Skeletal muscle satellite cell (primary cell): ENCODE data around the gene PRR23B.

Experiments used
- H3K27me3 ChIP-seq: 2 replicates; pipeline ENCODE4 v1.7.0; 2013; ENCODE audit warnings: low read length; ENCODE audit not compliant: control insufficient read depth, insufficient read depth
- H3K36me3 ChIP-seq: 2 replicates; pipeline ENCODE4 v1.7.0; 2013; ENCODE audit warnings: mild to moderate bottlenecking, control low read depth, low read length; ENCODE audit not compliant: insufficient read depth
- H3K4me1 ChIP-seq: 2 replicates; pipeline ENCODE4 v1.7.0; 2013; ENCODE audit warnings: low read length; ENCODE audit not compliant: control insufficient read depth, insufficient read depth
- H3K4me2 ChIP-seq: 2 replicates; pipeline ENCODE4 v1.7.0; 2013; ENCODE audit warnings: mild to moderate bottlenecking, low read length
- H3K4me3 ChIP-seq: 2 replicates; pipeline ENCODE4 v1.7.0; 2013; ENCODE audit warnings: low read length
- H3K9ac ChIP-seq: 2 replicates; pipeline ENCODE4 v1.7.0; 2013; ENCODE audit warnings: mild to moderate bottlenecking, low read depth, low read length, moderate library complexity
- H3K9me3 ChIP-seq: replicated peaks from 2 replicates; pipeline ENCODE4 v1.7.0; 2013; ENCODE audit warnings: mild to moderate bottlenecking, control low read depth, low read length

Gene PRR23B

DNA sequence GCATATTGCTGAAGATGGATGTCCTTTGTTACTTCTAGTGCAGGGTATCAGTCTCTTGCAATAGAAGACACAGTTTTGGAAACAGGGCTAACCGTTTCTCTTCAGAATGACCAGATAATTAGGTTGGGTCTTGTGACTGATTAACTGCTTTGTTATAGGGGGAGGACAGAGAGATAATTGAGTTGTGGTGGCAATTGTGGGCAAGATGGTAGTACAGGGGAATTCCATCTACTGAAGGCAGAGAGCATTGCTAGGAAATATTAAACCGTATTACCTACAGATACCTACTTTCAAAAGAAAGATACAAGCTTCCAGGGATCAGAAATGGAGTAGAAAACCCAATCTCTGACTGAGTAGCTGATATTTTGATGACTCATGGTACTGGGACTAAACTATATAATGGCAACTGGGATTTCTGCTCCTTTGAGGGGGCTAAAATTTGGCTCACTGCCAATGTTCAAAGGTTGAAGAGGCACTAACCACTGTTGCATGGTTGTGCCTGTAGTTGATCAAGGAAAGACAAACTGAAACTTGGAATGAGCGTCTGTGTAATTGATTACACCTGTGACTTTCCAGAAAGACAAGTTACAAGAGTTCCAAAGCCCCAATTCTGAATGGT is 4.2 kb downstream of the PRR23B start:
- no peak overlapping the region for H3K4me2 ChIP-seq
- no peak overlapping the region for H3K4me3 ChIP-seq
- H3K36me3 ChIP-seq = no peaks in the 10 kb centered on the region
- no peaks in the 10 kb centered on the region for H3K27me3 ChIP-seq
- no peaks in the 10 kb centered on the region for H3K4me1 ChIP-seq
- H3K9ac ChIP-seq = no peak overlapping the region
- H3K9me3 ChIP-seq = no peaks in the 10 kb centered on the region

DNA sequence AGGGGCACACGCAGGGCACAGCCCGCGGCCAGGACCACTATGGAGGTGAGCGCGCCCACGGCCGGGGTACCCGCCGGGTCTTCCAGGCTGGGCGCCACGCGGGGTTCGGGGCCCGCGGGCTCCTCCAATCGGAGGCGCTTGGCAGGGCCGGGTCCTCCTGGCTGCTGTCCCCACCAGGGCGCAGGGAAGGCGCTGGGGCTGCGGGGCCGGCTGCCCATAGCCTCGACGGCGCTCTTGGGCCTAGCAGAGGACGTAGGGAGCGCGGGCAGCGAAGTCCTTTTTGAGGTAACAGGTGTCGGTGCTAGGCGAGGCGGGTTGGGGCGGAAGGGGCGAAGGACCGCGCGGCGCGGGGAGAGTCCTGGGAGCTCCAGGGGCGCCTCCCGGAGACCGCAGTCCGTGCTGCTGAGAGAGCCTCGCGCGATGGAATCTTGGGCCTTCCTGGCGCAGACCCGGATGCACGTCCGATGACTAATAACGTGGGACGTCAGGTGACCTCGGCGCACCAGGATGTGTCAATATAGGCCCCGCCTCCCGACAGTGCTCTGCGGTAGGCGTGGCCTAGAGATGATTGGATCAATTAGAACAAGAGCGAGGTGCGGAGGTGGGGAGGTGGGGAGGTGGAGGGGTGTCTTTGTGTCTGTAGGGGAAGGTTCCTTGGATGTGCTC is 14.5 kb downstream of the PRR23B start, which contains the start of gene PRR23A:
Gene PRR23A, minus strand, starts transcription at position 218 of the 666 bp plus-strand sequence. Its CDS starts 0 bp downstream, at position 218.
- Histone ChIP-seq H3K9me3 (no peaks in the 10 kb centered on the region), H3K4me3 (no peak within 1 kb of the TSS), H3K4me2 (no peak within 1 kb of the TSS), H3K36me3 (no peaks in the 10 kb centered on the region), H3K9ac (no peak within 1 kb of the TSS), H3K27me3 (no peaks in the 10 kb centered on the region), H3K4me1 (no peaks in the 10 kb centered on the region)

DNA sequence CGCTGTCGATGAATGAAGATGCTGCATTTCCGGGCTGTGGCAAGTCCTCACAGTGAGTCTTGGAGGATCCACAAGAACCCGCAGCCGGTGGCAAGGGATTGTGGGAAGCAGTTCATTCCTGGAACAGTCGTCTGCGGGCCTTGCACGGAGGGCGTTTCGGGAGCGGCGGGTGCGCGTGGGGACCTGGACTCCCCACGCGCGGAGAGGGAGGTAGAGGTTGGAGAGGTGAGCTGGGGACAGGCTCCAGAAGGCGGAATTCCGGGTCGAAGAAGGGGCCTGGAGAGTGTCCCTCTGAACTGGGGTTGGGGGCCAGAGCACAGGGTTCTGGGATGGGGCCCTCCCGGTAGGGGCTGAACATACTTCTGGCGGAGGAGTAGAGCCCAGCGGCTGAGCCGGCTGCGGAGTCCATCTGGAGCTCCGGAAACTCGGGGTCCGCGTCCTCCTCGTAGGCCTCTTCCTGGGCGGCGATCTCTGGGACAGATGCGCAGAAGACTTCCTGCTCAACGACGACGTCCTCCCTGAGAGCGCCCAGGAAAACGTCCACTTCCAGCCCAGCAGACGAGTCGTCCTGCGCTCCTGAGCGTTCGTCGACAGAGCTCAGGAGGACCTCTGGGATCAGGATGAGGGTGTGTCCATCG is 15.3 kb downstream of the PRR23B start:
- Histone ChIP-seq H3K9ac (no peak overlapping the region), H3K4me3 (no peak overlapping the region), H3K4me1 (no peaks in the 10 kb centered on the region), H3K36me3 (no peaks in the 10 kb centered on the region), H3K4me2 (no peak overlapping the region), H3K9me3 (no peaks in the 10 kb centered on the region), H3K27me3 (no peaks in the 10 kb centered on the region)

DNA sequence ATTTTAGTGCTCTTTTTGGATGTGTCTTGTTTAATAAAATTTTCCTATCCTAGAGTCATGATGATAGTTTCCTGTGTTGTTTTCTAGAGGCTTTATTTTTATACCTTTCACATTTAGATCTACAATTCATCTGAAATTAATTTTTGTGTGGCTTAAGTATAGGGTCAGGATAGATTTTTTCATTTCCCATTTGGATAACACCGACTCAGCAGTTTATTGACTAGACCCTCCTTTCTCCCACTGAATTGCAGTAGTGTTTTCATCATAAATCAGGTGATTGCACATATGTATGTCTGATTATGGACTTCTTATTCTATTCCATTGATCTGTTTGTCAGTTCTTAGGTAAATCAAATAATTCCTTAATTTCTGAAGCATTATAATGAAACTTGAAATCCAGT is 25.0 kb downstream of the PRR23B start:
- H3K9me3 ChIP-seq = no peaks in the 10 kb centered on the region
- H3K27me3 ChIP-seq = peaks cover 20% of the 10 kb centered on the region
- no peak overlapping the region for H3K9ac ChIP-seq
- H3K4me3 ChIP-seq = no peak overlapping the region
- no peaks in the 10 kb centered on the region for H3K4me1 ChIP-seq
- H3K4me2 ChIP-seq = no peak overlapping the region
- no peaks in the 10 kb centered on the region for H3K36me3 ChIP-seq

GRCh38 chr3:138987181-138987580 is 33.5 kb downstream of the PRR23B start:
- Histone ChIP-seq H3K27me3 (peaks cover 18% of the 10 kb centered on the region), H3K36me3 (no peaks in the 10 kb centered on the region), H3K4me3 (no peak overlapping the region), H3K9ac (no peak overlapping the region), H3K4me2 (no peak overlapping the region), H3K9me3 (no peaks in the 10 kb centered on the region), H3K4me1 (no peaks in the 10 kb centered on the region)

DNA sequence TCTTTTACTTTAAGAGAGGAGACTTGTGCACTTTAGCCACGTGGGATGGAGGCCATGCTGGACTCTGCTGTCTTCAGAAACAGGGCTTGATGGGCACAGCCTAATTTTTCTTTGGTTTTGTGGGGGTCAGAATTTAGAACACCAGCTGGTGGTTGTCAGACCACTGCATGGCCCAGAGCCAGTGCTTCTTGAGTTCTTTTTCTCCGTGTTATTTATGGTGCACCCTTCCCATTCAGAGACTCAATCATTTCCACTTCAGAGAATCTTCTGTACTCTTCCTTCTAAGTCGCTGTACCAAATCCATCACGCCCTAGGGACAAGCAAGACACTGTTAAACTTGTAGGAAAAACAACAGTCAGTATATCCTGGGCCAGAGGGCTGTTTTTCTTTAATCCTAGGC is 34.8 kb downstream of the PRR23B start:
- Histone ChIP-seq H3K9ac (no peak overlapping the region), H3K36me3 (no peaks in the 10 kb centered on the region), H3K9me3 (no peaks in the 10 kb centered on the region), H3K4me3 (no peak overlapping the region), H3K4me2 (no peak overlapping the region), H3K27me3 (peaks cover 30% of the 10 kb centered on the region), H3K4me1 (no peaks in the 10 kb centered on the region)

- H3K36me3 ChIP-seq = no peaks in the 10 kb centered on the region
- H3K9me3 ChIP-seq = no peaks in the 10 kb centered on the region
- H3K4me2 ChIP-seq = no peak overlapping the region
- peaks cover 39% of the 10 kb centered on the region for H3K27me3 ChIP-seq
- no peak overlapping the region for H3K9ac ChIP-seq
- no peak overlapping the region for H3K4me3 ChIP-seq
- no peaks in the 10 kb centered on the region for H3K4me1 ChIP-seq
These were observed 35.9 kb downstream of the PRR23B start for GRCh38 chr3:138984816-138985215.

DNA sequence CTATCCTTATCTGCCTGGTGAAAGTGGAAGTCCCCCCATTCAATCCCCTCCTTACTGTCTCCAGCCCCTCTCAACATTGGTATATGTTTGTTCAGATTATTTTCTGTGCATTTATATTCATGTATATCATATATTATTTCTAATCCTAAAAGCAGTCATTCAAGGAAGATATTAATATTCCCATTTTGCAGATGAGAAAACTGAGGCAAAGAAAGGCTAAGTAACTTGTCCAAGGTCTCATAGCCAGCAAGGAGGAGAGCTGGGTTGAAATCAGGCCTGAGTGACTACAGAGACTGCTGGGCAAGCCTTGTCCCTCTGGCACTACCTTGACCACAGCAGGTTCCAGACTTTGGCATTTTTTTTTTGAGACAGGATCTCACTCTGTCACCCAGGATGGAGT is 44.7 kb downstream of the PRR23B start:
- no peak overlapping the region for H3K4me2 ChIP-seq
- no peaks in the 10 kb centered on the region for H3K9me3 ChIP-seq
- H3K9ac ChIP-seq = no peak overlapping the region
- H3K4me3 ChIP-seq = no peak overlapping the region
- H3K36me3 ChIP-seq = no peaks in the 10 kb centered on the region
- H3K27me3 ChIP-seq = peaks cover 24% of the 10 kb centered on the region
- no peaks in the 10 kb centered on the region for H3K4me1 ChIP-seq

DNA sequence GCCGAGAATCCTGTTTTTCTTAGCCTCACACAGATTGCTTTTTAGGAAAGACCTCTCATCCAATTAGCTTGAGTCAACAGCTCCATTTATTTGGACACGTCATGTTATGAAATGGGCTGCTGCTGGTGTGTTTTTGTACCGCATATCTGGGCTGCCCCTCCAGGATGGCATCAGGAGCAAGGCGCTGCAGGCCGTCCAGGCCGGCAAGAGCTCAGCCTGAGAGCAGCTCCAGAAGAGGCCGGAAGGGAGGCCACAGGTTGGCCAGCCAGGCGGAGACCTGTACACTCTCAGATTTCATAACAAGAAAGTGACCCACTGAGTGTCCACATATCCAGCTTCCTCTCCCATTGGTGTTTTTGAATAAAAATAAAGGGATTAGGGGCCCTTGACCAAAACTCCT is 45.4 kb downstream of the PRR23B start:
- Histone ChIP-seq H3K9ac (no peak overlapping the region), H3K36me3 (no peaks in the 10 kb centered on the region), H3K4me1 (no peaks in the 10 kb centered on the region), H3K27me3 (peaks cover 26% of the 10 kb centered on the region), H3K4me3 (no peak overlapping the region), H3K4me2 (no peak overlapping the region), H3K9me3 (no peaks in the 10 kb centered on the region)

DNA sequence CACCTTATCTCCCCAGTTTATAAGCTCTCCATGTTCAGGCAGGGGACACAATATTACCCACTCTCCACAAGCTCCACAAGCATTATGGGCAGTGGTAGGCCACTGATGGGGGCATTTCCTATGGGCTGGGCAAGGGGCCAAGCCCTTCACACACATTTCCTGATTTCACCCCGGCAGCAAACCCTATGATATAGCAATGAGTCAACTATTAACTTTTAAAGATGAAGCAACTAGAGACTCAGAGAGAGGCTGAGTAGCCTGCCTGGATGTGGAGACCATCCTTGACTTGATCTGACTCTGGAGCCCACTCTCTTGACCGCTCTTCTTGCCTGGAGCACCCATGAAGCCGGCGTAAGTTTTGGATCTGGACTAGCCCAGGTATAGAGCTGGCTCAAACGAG is 46.3 kb downstream of the PRR23B start:
- H3K27me3 ChIP-seq = peaks cover 26% of the 10 kb centered on the region
- H3K36me3 ChIP-seq = no peaks in the 10 kb centered on the region
- H3K9me3 ChIP-seq = no peaks in the 10 kb centered on the region
- no peak overlapping the region for H3K9ac ChIP-seq
- H3K4me1 ChIP-seq = no peaks in the 10 kb centered on the region
- no peak overlapping the region for H3K4me2 ChIP-seq
- no peak overlapping the region for H3K4me3 ChIP-seq

- no peak overlapping the region for H3K4me3 ChIP-seq
- H3K4me1 ChIP-seq = no peaks in the 10 kb centered on the region
- peaks cover 32% of the 10 kb centered on the region for H3K27me3 ChIP-seq
- H3K9ac ChIP-seq = no peak overlapping the region
- H3K9me3 ChIP-seq = no peaks in the 10 kb centered on the region
- H3K4me2 ChIP-seq = no peak overlapping the region
- H3K36me3 ChIP-seq = no peaks in the 10 kb centered on the region
These were observed 47.8 kb downstream of the PRR23B start for GRCh38 chr3:138972941-138973340.
